SK-N-MC (cell line): Measurements from ENCODE around the gene AKAP6.

Experiments
- EZH2 ChIP-seq: fragments of 200-600 bp; sonication (generic); IDR thresholded peaks from one replicate; pipeline ENCODE4 v1.6.1; 2017; ENCODE audit warnings: antibody characterized with exemption
- FOXP2 ChIP-seq: optimal IDR thresholded peaks from 2 replicates; pipeline ENCODE3; 2011; ENCODE audit warnings: mild to moderate bottlenecking, moderate library complexity; ENCODE audit not compliant: insufficient read depth; ENCODE audit errors: extremely low read length, control extremely low read depth
- POLR2AphosphoS5 ChIP-seq: IDR thresholded peaks from 2 replicates; pipeline ENCODE4 v1.6.1; 2012; ENCODE audit warnings: mild to moderate bottlenecking, low read depth, low read length, borderline replicate concordance

- TF ChIP-seq POLR2AphosphoS5 = no peak
- no peak for TF ChIP-seq FOXP2
- no peak for TF ChIP-seq EZH2
These were observed 235.5 kb downstream of the AKAP6 start for GRCh38 chr14:32564596-32564995.
